HCT116 (cell line): ENCODE measurements around the gene CLASP1. TPM values are rescaled to one million over a fixed set of nuclear protein-coding genes. Genes with fewer than 3 reads are reported as not detected.

Experiments
- ATAC-seq: fragments of 200-7000 bp; cut with Tn5 transposase; 2 replicates; pipeline ENCODE4 v1.9.1; 2020; ENCODE audit warnings: mild to moderate bottlenecking, moderate library complexity
- BruUV-seq: library from RNA; stranded (reverse); fragments of 400-500 nt; replicated peaks from 2 replicates; lab custom pipeline; 2021; lab: Mats Ljungman, UMichigan
- CTCF ChIA-PET: fragments of 300-600 bp; sonication (Branson Sonifier 250); formaldehyde crosslinking; loops from one replicate; lab custom pipeline; 2021; ENCODE audit warnings: antibody characterized with exemption; lab: Charles Lee
- POLR2A ChIA-PET: fragments of 300-600, 350-600 bp; sonication (Branson Sonifier 250); formaldehyde crosslinking; loops from one replicate; lab custom pipeline; 2021; ENCODE audit warnings: antibody characterized with exemption; lab: Charles Lee
- RAD21 ChIA-PET, 2 experiments: fragments of 300-600 bp; sonication (Branson Sonifier 250); formaldehyde crosslinking; loops; one replicate each; lab custom pipeline; 2023; ENCODE audit warnings: low total read pairs in 2 of 2; ENCODE audit not compliant: uncharacterized antibody in 2 of 2, unreplicated experiment in 2 of 2, low non-redundant PET in 1 of 2; lab: Charles Lee
- DNase-seq: peaks from one replicate; pipeline ENCODE4 v3.0.0-alpha.2; 2010; ENCODE audit warnings: low read depth, low spot score
- H2AFZ ChIP-seq: fragments of 200-600 bp; shearing (Covaris generic), sonication (generic); 2 replicates; pipeline ENCODE4 v1.6.1; 2017; ENCODE audit warnings: low read depth, mixed run types, mixed read lengths, antibody characterized with exemption, low read length; ENCODE audit not compliant: poor library complexity, severe bottlenecking
- H3K27ac ChIP-seq: 2 replicates; pipeline ENCODE4 v1.5.1; 2012; ENCODE audit warnings: low read depth, low read length
- H3K27me3 ChIP-seq: fragments of 200-600 bp; sonication (generic); 2 replicates; pipeline ENCODE4 v1.6.1; 2016; ENCODE audit warnings: mixed run types, low read length, mixed read lengths; ENCODE audit not compliant: insufficient read depth
- H3K36me3 ChIP-seq, 2 experiments: fragments of 200-500 bp in 1 of 2; fragments of 200-600 bp in 1 of 2; sonication (Bioruptor generic) in 1 of 2; sonication (generic) in 1 of 2; 2 replicates each; pipeline versions ENCODE4 v1.5.1 to v1.6.1; 2014 to 2016; ENCODE audit warnings: low read length in 2 of 2, inconsistent platforms in 1 of 2, mixed read lengths in 1 of 2, mixed run types in 1 of 2; ENCODE audit not compliant: insufficient read depth in 2 of 2, control insufficient read depth in 1 of 2
- H3K4me1 ChIP-seq, 2 experiments: fragments of 200-600 bp in 1 of 2; sonication (generic) in 1 of 2; 2 replicates each; pipeline versions ENCODE4 v1.5.1 to v1.6.1; 2012 to 2017; ENCODE audit warnings: low read length in 2 of 2, inconsistent platforms in 1 of 2, mild to moderate bottlenecking in 1 of 2, mixed read lengths in 1 of 2, mixed run types in 1 of 2, moderate library complexity in 1 of 2; ENCODE audit not compliant: insufficient read depth in 2 of 2, control insufficient read depth in 1 of 2
- H3K4me2 ChIP-seq: fragments of 200-600 bp; sonication (generic); 2 replicates; pipeline ENCODE4 v1.6.1; 2017; ENCODE audit warnings: mixed run types, low read length, mixed read lengths
- H3K4me3 ChIP-seq, 2 experiments: fragments of 200-600 bp in 1 of 2; sonication (generic) in 1 of 2; replicated peaks in 1 of 2; 2 replicates each; pipeline ENCODE4 v1.5.1; 2011 to 2016; ENCODE audit warnings: low read length in 2 of 2, control low read depth in 1 of 2, low read depth in 1 of 2, mild to moderate bottlenecking in 1 of 2, mixed read lengths in 1 of 2, mixed run types in 1 of 2
- H3K79me2 ChIP-seq: fragments of 200-600 bp; sonication (generic); 2 replicates; pipeline ENCODE4 v1.6.1; 2017; ENCODE audit warnings: mild to moderate bottlenecking, mixed run types, low read length, moderate library complexity, mixed read lengths; ENCODE audit not compliant: insufficient read depth
- H3K9ac ChIP-seq: fragments of 200-600 bp; sonication (generic); 2 replicates; pipeline ENCODE4 v1.6.1; 2016; ENCODE audit warnings: low read length, mixed read lengths
- H3K9me2 ChIP-seq: fragments of 200-600 bp; sonication (generic), shearing (Covaris generic); 2 replicates; pipeline ENCODE4 v1.6.1; 2017; ENCODE audit warnings: mixed run types, mild to moderate bottlenecking, moderate library complexity; ENCODE audit not compliant: insufficient read depth
- H3K9me3 ChIP-seq, 2 experiments: fragments of 200-500 bp in 1 of 2; fragments of 200-600 bp in 1 of 2; sonication (Bioruptor generic) in 1 of 2; sonication (generic) in 1 of 2; 2 replicates each; pipeline ENCODE4 v1.6.1; 2014 to 2017; ENCODE audit warnings: low read length in 2 of 2, mixed read lengths in 2 of 2, inconsistent platforms in 1 of 2, low read depth in 1 of 2, mild to moderate bottlenecking in 1 of 2, mixed run types in 1 of 2, moderate library complexity in 1 of 2; ENCODE audit not compliant: control insufficient read depth in 1 of 2, insufficient read depth in 1 of 2
- H4K20me1 ChIP-seq: fragments of 200-600 bp; sonication (generic), shearing (Covaris generic); 2 replicates; pipeline ENCODE4 v1.6.1; 2017; ENCODE audit warnings: mixed run types, mild to moderate bottlenecking, moderate library complexity; ENCODE audit not compliant: insufficient read depth
- CBX3 ChIP-seq: IDR thresholded peaks from 2 replicates; pipeline ENCODE4 v1.6.1; 2012; ENCODE audit warnings: low read depth
- EGR1 ChIP-seq: IDR thresholded peaks from 2 replicates; pipeline ENCODE4 v1.6.1; 2012; ENCODE audit warnings: low read depth
- JUND ChIP-seq: IDR thresholded peaks from 2 replicates; pipeline ENCODE4 v1.6.1; 2012
- SIN3A ChIP-seq: IDR thresholded peaks from 2 replicates; pipeline ENCODE4 v1.6.1; 2012; ENCODE audit warnings: low read depth
- YY1 ChIP-seq: IDR thresholded peaks from 2 replicates; pipeline ENCODE4 v1.6.1; 2011; ENCODE audit warnings: low read length, low read depth, moderate library complexity, mild to moderate bottlenecking; ENCODE audit not compliant: insufficient replicate concordance; ENCODE audit errors: extremely low read depth
- ZFX ChIP-seq: fragments of 450-650 bp; IDR thresholded peaks from 2 replicates; pipeline ENCODE4 v1.6.1; 2017
- ZNF274 ChIP-seq: fragments of 200-500 bp; sonication (Bioruptor generic); IDR thresholded peaks from 2 replicates; pipeline ENCODE4 v1.6.1; 2014; ENCODE audit warnings: mild to moderate bottlenecking, low read depth, low read length, inconsistent platforms
- intact Hi-C: fragments of 100-400 bp; cut with micrococcal nuclease; formaldehyde crosslinking; loops from 2 replicates; pipeline ENCODE4 v1.10.0; 2022
- total RNA-seq: library from RNA; stranded (reverse); gene quantifications from one replicate; pipeline ENCODE4 v1.2.1, GENCODE V29; 2021; ENCODE audit not compliant: unreplicated experiment
- TF ChIP-seq, protein P1 (sequence below): IDR thresholded peaks from 2 replicates; pipeline ENCODE4 v1.6.1; 2012
- TF ChIP-seq, protein P2 (sequence below): IDR thresholded peaks from 2 replicates; pipeline ENCODE4 v1.6.1; 2011; ENCODE audit warnings: mild to moderate bottlenecking, low read length, moderate library complexity; ENCODE audit not compliant: insufficient replicate concordance; ENCODE audit errors: extremely low read depth

The CLASP1 gene
- total RNA-seq, 1 experiment from 2014 or later = 41.9 TPM

DNA sequence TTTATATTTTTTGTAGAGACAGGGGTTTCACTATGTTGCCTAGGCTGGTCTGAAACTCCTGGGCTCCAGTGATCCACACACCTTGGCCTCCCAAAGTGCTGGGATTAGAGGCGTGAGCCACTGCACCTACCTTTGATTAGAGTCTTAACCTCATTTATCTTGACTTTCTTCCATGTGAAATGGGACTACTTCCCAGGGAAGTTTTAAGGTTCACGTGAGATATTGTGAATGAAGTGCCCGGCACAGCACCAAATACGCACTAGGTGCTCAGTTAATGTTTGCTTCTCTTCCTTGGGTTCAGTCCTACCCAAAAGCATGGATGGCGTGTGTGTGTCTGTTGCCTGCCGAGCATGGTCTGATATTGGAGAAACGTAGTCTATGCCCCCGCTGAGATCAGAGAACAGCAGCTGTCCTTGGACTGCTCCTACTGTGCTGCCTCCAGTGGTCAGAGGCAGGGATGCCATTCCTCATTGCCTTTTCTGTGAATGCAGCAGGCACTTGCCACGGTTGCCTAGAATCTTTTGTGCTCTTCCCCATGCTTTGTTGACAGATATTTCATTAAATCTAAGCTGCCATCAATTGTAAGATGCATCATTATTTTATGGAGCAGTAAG lies 351.9 kb downstream of the CLASP1 start (continued):
- TF ChIP-seq, protein P1, sequence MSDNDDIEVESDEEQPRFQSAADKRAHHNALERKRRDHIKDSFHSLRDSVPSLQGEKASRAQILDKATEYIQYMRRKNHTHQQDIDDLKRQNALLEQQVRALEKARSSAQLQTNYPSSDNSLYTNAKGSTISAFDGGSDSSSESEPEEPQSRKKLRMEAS = no peak
- TF ChIP-seq ZFX = no peak
- TF ChIP-seq SIN3A = no peak
- TF ChIP-seq CBX3 = peak; percentile 36; the same call in 1 of the 2 replicates
- TF ChIP-seq, protein P2, sequence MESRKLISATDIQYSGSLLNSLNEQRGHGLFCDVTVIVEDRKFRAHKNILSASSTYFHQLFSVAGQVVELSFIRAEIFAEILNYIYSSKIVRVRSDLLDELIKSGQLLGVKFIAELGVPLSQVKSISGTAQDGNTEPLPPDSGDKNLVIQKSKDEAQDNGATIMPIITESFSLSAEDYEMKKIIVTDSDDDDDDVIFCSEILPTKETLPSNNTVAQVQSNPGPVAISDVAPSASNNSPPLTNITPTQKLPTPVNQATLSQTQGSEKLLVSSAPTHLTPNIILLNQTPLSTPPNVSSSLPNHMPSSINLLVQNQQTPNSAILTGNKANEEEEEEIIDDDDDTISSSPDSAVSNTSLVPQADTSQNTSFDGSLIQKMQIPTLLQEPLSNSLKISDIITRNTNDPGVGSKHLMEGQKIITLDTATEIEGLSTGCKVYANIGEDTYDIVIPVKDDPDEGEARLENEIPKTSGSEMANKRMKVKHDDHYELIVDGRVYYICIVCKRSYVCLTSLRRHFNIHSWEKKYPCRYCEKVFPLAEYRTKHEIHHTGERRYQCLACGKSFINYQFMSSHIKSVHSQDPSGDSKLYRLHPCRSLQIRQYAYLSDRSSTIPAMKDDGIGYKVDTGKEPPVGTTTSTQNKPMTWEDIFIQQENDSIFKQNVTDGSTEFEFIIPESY = no peak
- TF ChIP-seq ZNF274 = no peak

DNA sequence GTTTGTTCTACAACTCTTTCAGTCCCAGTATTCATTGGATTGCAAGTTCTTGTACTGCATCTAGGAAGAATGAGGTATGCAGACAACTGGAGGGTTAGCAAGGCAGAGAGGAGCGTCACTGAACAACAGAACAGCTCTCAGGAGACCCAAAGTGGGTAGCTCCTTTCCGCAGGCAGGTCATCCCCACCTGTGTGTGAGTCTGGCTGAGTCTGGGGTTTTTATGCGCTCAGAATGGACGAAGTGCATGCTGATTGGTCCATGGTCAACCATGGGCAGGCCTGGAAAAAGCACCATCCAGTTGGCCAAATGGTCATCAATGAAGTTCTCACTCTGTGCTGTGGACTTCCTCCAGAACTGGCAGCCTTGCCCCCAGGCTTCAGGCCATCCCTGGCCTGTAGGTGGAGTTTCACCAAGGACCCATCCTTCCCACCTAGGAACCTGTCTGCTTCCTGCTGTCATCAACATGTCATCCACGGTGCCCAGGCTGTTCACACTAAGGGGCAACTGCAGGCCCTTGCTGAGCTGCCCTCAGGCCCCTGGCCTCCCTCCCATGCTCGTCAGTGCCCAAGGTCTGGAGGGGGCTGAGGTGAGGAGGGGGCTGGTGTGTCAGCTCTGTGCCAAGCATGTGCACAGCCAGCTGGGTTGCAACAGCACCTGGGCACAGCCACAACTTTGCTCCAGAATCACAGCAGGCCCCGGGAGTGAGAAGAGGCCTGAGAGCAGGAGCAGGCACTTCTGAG lies 353.2 kb downstream of the CLASP1 start:
- no peaks in the 10 kb centered on the region for H3K36me3 ChIP-seq
- DNase-seq (no peak), ATAC-seq (no peak)
- no peaks in the 10 kb centered on the region for H4K20me1 ChIP-seq
- no peak overlapping the region for H3K4me2 ChIP-seq
- POLR2A ChIA-PET = no interaction called here
- H3K27me3 ChIP-seq = no peaks in the 10 kb centered on the region
- no peak overlapping the region for H2AFZ ChIP-seq
- H3K9me2 ChIP-seq = no peaks in the 10 kb centered on the region
- H3K4me3 ChIP-seq = no peak overlapping the region
- CTCF ChIA-PET = interaction anchor here (0.6 kb wide), 1 partner anchor 102 kb away, joined by 3 read pairs; no protein-coding TSS in a partner anchor
- H3K27ac ChIP-seq = no peak overlapping the region
- TF ChIP-seq, protein P2 = no peak
- no peak for TF ChIP-seq JUND
- TF ChIP-seq SIN3A = no peak
- TF ChIP-seq EGR1 = no peak
- TF ChIP-seq YY1 = no peak
- H3K9ac ChIP-seq = no peak overlapping the region
- RAD21 ChIA-PET = no interaction called here
- H3K9me3 ChIP-seq = no peaks in the 10 kb centered on the region
- no TSS peak for BruUV-seq
- intact Hi-C loops = no loop called here
- peaks cover 4 to 11% of the 10 kb centered on the region in 2 experiments; a peak in 2 of 4 replicates for H3K4me1 ChIP-seq
- no peaks in the 10 kb centered on the region for H3K79me2 ChIP-seq
